SK-N-MC (cell line): ENCODE results near the gene GPR171.

Source experiments
- EZH2 ChIP-seq: fragments of 200-600 bp; sonication (generic); IDR thresholded peaks from one replicate; pipeline ENCODE4 v1.6.1; 2017; ENCODE audit warnings: antibody characterized with exemption
- FOXP2 ChIP-seq: optimal IDR thresholded peaks from 2 replicates; pipeline ENCODE3; 2011; ENCODE audit warnings: mild to moderate bottlenecking, moderate library complexity; ENCODE audit not compliant: insufficient read depth; ENCODE audit errors: extremely low read length, control extremely low read depth
- POLR2AphosphoS5 ChIP-seq: IDR thresholded peaks from 2 replicates; pipeline ENCODE4 v1.6.1; 2012; ENCODE audit warnings: mild to moderate bottlenecking, low read depth, low read length, borderline replicate concordance

GRCh38 chr3:151171145-151171757 is 31.8 kb downstream of the GPR171 start:
- TF ChIP-seq EZH2 (no peak), POLR2AphosphoS5 (no peak), FOXP2 (no peak)
